Upper lobe of left lung (tissue), 6 donors: ENCODE data around the gene RABL6. TPM values are rescaled to one million over a fixed set of nuclear protein-coding genes. Genes with fewer than 3 reads are reported as not detected.
"Not testable (repeated sequence)": the region's sequence is repeated elsewhere in the genome, so short reads cannot be mapped to it uniquely, and the experiment has no call there.

Experiments used
- ATAC-seq, 2 donors: fragments of 200-7000 bp; cut with Tn5 transposase; one replicate each; pipeline ENCODE4 v1.9.1; 2022; ENCODE audit warnings: mild to moderate bottlenecking in 2 of 2, moderate library complexity in 2 of 2; ENCODE audit not compliant: low FRiP score in 2 of 2
- DNase-seq, 2 donors: peaks; one replicate each; pipeline ENCODE4 v3.0.0-alpha.2; 2019 to 2020
- H3K27ac ChIP-seq, 4 donors: fragments of 200-600 bp; sonication (generic); one replicate each; pipeline ENCODE4 v1.5.1; 2016 to 2019
- H3K27me3 ChIP-seq, 4 donors: fragments of 200-600 bp; sonication (generic); one replicate each; pipeline ENCODE4 v1.5.1; 2017 to 2019
- H3K36me3 ChIP-seq, 4 donors: fragments of 200-600 bp; sonication (generic); one replicate each; pipeline ENCODE4 v1.5.1; 2016 to 2019
- H3K4me1 ChIP-seq, 4 donors: fragments of 200-600 bp; sonication (generic); one replicate each; pipeline ENCODE4 v1.5.1; 2018 to 2019
- H3K4me3 ChIP-seq, 4 donors: fragments of 200-600 bp; sonication (generic); one replicate each; pipeline ENCODE4 v1.5.1; 2017 to 2019; ENCODE audit warnings: mild to moderate bottlenecking in 2 of 4, moderate library complexity in 1 of 4
- H3K9me3 ChIP-seq, 4 donors: fragments of 200-600 bp; sonication (generic); one replicate each; pipeline ENCODE4 v1.5.1; 2018 to 2019
- EP300 ChIP-seq, 4 donors: sonication (generic); formaldehyde crosslinking; IDR thresholded peaks; one replicate each; pipeline ENCODE4 v1.5.1; 2017; ENCODE audit warnings: antibody characterized with exemption in 4 of 4, control low read depth in 2 of 4
- POLR2A ChIP-seq, 4 donors: fragments of 450-650 bp; IDR thresholded peaks; one replicate each; pipeline ENCODE4 v1.5.1; 2016 to 2017; ENCODE audit warnings: antibody characterized with exemption in 4 of 4, mild to moderate bottlenecking in 2 of 4
- POLR2AphosphoS5 ChIP-seq, 2 donors: sonication (generic); formaldehyde crosslinking; IDR thresholded peaks; one replicate each; pipeline ENCODE4 v1.5.1; 2017; ENCODE audit warnings: antibody characterized with exemption in 2 of 2
- WGBS, 2 donors: methylation state at CpG; one replicate each; pipeline ENCODE4 v1.1.5; 2017 to 2018; 5-methylcytosine and 5-hydroxymethylcytosine counted together
- total RNA-seq, 6 donors: library from RNA; depleted of rRNA in 4 of 6; stranded (reverse); fragments of >200 nt in 4 of 6; gene quantifications; one replicate each; pipeline versions ENCODE4 v1.1.0 to v1.2.1, GENCODE V29; 2016 to 2021
- TF ChIP-seq, protein P1 (sequence below), 6 experiments: fragments of 450-650 bp in 4 of 6; fragments of 200-600 bp in 2 of 6; sonication (generic) in 2 of 6; IDR thresholded peaks; one replicate each; pipeline ENCODE4 v1.5.1; 2016 to 2019; ENCODE audit warnings: antibody characterized with exemption in 6 of 6
- donor health status: DM: no; HTN: no; CAD: no; lungs with moderate emphysema.
- donor health status: DM: no; HTN: yes; CAD: no; lungs with severe emphysema.

The RABL6 gene
- total RNA-seq, 6 donors from 2014 or later, result 47.2 to 128 (median 78.9) TPM

DNA sequence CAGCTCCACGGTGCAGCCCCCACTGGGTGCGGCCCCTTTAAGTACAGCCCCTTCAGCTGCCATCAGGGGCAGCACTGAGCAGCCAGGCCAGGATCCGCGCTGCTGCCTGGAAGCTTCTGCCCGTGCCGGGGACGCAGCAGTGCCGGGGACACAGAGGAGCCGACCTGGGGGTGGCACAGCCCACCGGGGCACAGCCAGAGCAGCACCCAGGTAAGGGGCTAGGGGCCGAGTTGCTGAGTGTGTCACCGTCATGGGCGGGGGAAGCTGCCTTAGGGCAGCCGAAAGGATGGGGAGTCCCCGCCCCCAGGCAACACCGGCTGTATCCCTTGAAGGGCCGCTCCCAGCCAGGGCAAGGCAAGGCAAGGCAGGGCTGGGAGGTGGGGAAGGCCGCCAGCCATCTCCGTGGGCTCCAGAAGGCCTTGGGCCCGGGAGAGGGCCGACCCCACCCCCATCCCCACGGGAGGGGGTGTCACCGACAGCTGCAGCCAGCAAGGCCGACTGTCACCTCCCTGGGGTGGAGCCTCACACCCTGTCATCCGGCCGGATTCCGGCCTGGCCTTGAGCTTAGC, 34.7 kb downstream of the RABL6 start, which contains the start of gene AJM1:
TSS of gene AJM1 (plus strand) at position 99 of the 569 bp plus-strand sequence. CDS start 1,937 bp downstream, outside the sequence.
- peak within 1 kb of the TSS in 2 of 4 donors; percentile 4 to 20 for H3K27ac ChIP-seq
- H3K36me3 ChIP-seq, result peaks cover 0 to 39% (median 27%) of the 10 kb centered on the region in 4 donors
- ATAC-seq (peak; percentile 86 to 88), DNase-seq (peak; percentile 71 to 91)
- peak in 1 of 2 donors; percentile 25 for TF ChIP-seq POLR2AphosphoS5 (IDR thresholded peaks at IDR 0.05)
- TF ChIP-seq, protein P1, sequence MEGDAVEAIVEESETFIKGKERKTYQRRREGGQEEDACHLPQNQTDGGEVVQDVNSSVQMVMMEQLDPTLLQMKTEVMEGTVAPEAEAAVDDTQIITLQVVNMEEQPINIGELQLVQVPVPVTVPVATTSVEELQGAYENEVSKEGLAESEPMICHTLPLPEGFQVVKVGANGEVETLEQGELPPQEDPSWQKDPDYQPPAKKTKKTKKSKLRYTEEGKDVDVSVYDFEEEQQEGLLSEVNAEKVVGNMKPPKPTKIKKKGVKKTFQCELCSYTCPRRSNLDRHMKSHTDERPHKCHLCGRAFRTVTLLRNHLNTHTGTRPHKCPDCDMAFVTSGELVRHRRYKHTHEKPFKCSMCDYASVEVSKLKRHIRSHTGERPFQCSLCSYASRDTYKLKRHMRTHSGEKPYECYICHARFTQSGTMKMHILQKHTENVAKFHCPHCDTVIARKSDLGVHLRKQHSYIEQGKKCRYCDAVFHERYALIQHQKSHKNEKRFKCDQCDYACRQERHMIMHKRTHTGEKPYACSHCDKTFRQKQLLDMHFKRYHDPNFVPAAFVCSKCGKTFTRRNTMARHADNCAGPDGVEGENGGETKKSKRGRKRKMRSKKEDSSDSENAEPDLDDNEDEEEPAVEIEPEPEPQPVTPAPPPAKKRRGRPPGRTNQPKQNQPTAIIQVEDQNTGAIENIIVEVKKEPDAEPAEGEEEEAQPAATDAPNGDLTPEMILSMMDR (IDR thresholded peaks at IDR 0.05), result peak; percentile 84 to 91 (median 87)
- WGBS, 2 donors, result 0 to 1% methylated on average over 8 to 20 of the region's 27 CpGs
- peaks cover 43 to 62% (median 51%) of the 10 kb centered on the region in 4 donors for H3K4me1 ChIP-seq
- peak within 1 kb of the TSS; percentile 39 to 55 (median 43) for H3K4me3 ChIP-seq
- H3K9me3 ChIP-seq, result not testable (repeated sequence)
- peaks cover 0 to 39% (median 33%) of the 10 kb centered on the region in 4 donors for H3K27me3 ChIP-seq

DNA sequence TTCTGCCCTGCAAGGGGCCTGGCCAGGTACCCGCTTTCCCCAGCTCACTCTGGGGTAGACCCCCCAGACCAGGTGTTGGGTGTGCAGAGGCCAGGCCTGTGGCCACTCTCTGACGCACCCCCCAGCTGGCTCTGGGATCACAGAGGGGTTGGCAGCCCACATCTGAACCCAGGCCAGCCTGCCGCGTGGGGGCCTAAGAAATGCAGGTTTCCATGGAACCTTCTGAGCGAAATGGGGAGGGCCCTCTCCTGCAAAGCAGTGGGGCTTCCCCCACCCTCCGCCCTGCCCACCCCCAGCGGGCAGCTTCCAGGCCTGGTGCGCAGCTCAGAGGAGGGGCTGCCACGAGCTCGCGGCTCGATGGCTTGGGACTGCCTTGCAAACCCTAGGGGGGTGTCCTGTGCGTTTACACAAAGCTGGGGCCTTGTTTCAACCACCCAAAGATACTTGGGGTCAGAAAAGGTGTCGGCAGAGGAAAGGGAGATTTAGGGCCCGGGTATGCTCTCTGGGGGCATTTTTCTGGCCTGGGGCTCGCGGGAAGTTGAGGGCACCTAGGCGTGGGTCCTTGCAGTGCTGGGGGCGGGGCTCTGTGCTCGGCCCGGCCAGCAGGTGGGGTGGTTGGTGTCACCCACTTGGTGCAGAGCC, 35.5 kb downstream of the RABL6 start:
- H3K9me3 ChIP-seq, ATAC-seq: not testable (repeated sequence)
- 7% methylated on average over 5 of the region's 21 CpGs; no CpG with 5 or more reads in 1 of the 2 donors for WGBS, 2 donors
- peak in 1 of 2 donors; percentile 73 for DNase-seq
- Histone ChIP-seq H3K27me3 (peaks cover 0 to 39% (median 38%) of the 10 kb centered on the region in 4 donors), H3K4me1 (peaks cover 51 to 70% (median 58%) of the 10 kb centered on the region in 4 donors), H3K4me3 (peak overlapping the region in 3 of 4 donors; percentile 39 to 55 (median 46)), H3K27ac (peak overlapping the region in 1 of 4 donors; percentile 20), H3K36me3 (peaks cover 0 to 32% (median 23%) of the 10 kb centered on the region in 4 donors)

DNA sequence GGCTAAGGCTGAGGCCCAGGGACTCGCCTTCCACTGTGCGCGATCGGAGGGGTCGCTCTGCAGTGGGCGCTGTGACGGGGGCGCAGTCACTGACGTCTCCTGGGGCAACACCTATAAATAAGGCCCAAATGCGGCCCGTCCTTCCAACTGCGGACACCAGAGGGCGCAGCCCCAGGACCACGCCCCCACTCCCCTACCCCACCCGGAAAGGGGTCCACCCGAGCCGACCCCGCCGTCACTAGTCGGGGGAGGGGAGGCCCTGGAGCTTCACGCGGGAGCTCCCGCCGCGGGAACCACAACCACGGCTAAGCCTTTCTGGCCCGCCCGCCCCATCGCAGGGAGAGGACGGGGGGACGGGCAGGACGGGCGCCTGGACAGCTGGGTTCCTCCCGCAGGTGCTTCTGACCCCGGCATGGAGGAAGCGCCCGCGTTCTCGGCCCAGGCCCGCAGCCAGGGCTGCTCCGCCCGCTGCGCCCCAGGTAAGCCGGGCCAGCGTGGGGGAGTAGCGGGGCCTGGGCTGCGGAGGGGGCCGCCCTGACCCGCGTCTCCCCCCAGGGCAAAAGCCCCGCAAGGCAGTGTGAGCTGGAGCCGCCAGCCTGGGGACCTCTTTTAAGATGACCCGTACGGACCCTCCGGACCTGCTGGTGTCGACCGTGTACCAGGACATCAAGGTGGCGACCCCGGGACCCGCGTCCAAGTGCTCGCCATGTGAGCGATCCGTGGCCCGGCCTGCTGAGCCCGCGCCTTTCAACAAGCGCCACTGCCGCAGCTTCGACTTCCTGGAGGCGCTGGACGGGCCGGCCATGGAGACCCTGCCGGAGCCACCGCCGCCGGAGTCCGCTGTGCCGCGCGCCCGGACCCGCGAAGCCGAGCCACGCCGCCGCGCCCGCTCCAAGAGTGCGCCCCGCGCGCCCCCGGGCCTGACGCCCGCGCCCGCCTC, 36.3 kb downstream of the RABL6 start:
- TF ChIP-seq, protein P1 (IDR thresholded peaks at IDR 0.05), result peak; percentile 68 to 81 (median 74)
- peak overlapping the region in 1 of 4 donors; percentile 14 for H3K4me3 ChIP-seq
- peaks cover 0 to 39% (median 38%) of the 10 kb centered on the region in 4 donors for H3K27me3 ChIP-seq
- DNase-seq, result peak; percentile 48 to 89
- H3K27ac ChIP-seq, result peak overlapping the region in 1 of 4 donors; percentile 20
- H3K9me3 ChIP-seq, ATAC-seq: not testable (repeated sequence)
- H3K4me1 ChIP-seq, result peaks cover 52 to 74% (median 61%) of the 10 kb centered on the region in 4 donors
- H3K36me3 ChIP-seq, result peaks cover 0 to 24% (median 17%) of the 10 kb centered on the region in 4 donors
- WGBS, 2 donors, result 0 to 10% methylated on average over 9 to 64 of the region's 99 CpGs

DNA sequence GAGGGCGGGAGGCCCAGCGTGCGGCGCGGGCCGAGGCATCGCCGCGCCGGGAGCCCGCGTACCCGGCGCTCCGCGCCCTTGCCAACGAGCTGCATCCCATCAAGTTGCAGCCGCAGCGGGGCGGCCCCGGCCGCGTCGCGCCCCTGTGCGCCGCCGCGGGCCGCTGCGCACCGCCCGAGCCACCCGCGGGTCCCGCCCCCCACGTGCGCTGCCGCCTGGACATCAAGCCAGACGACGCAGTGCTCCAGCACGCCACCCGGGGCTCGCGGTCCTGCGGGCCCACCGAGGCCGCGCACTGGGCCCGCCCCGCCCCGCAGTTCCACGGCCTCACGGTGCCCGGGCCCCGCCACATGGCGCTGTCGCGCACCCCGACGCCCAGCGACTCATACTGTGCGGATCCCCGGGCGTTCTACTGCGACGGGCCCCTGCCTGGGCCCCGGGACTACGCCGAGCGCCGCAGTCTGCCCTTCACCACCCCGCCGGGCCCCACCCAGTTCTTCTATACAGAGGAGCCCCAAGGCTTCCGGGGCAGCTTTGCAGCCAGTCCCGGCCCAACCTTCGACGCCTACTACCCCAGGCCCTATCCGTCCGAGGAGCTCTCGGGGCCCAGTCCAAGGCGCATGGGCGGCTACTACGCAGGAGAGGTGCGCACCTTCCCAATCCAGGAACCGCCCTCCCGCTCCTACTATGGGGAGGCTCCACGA, 37.2 kb downstream of the RABL6 start:
- Histone ChIP-seq H3K36me3 (peaks cover 0 to 15% (median 8%) of the 10 kb centered on the region in 4 donors), H3K27me3 (peaks cover 0 to 39% (median 38%) of the 10 kb centered on the region in 4 donors), H3K27ac (no peak overlapping the region), H3K4me3 (no peak overlapping the region), H3K9me3 (no peaks in the 10 kb centered on the region), H3K4me1 (peaks cover 55 to 78% (median 64%) of the 10 kb centered on the region in 4 donors)
- no peak for ATAC-seq
- DNase-seq, result peak in 1 of 2 donors; percentile 84
- no peak for TF ChIP-seq POLR2A (IDR thresholded peaks at IDR 0.05)
- TF ChIP-seq EP300 (IDR thresholded peaks at IDR 0.05), result no peak
- TF ChIP-seq POLR2AphosphoS5 (IDR thresholded peaks at IDR 0.05), result no peak
- TF ChIP-seq, protein P1 (IDR thresholded peaks at IDR 0.05), result no peak
- WGBS, 2 donors, result 22% methylated on average over 49 of the region's 88 CpGs; no CpG with 5 or more reads in 1 of the 2 donors
